ENCODE data around the gene MPV17L2.
"Not testable (repeated sequence)": the region's sequence is repeated elsewhere in the genome, so short reads cannot be mapped to it uniquely, and the experiment has no call there.

Gene MPV17L2

DNA sequence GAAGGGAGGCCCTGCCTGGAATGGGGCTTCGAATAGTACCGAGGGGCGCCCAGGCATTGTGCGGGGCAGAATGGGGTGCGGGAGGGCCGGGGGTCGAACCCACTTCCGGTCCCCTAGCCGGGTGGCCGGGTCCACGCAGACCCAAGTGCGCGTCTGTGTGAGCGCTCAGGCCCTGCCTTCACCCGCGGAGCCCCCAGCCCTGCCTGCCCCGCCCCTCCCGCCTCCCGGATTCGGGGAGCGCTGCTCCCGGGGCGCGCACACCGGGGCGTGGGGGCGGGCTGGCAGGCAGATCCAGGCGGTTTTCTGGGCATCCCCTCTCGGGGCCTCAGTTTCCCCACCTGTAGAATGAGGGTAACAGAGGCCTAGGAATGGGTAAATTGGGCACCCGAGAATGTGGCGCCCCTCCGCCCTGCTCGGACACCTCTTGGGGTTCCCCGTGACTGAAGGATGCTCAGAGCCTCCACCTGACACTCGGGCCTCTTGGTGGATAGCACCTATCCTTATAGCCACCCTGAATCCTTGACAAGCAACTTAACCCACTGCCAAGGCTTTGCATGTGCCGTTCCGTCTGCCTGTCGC is 39.4 kb upstream of the MPV17L2 start:
- Histone ChIP-seq H3K4me1 (ENCODE audit: insufficient read depth, low read length) (peaks cover 3% of the 10 kb centered on the region; the same call in 1 of the 2 replicates), H3K27me3 (ENCODE audit: insufficient read depth, low read length) (no peaks in the 10 kb centered on the region), H3K27ac (ENCODE audit: low read length) (no peak overlapping the region), H3K9ac (ENCODE audit: low read depth, low read length) (peak overlapping the region; percentile 92), H3K4me3 (ENCODE audit: low read length) (peak overlapping the region; percentile 76), H3K9me3 (ENCODE audit: insufficient read depth, low read depth, low read length) (no peaks in the 10 kb centered on the region), H3K36me3 (ENCODE audit: insufficient read depth, low read depth, low read length) (peaks cover 10% of the 10 kb centered on the region; the same call in 1 of the 2 replicates)

DNA sequence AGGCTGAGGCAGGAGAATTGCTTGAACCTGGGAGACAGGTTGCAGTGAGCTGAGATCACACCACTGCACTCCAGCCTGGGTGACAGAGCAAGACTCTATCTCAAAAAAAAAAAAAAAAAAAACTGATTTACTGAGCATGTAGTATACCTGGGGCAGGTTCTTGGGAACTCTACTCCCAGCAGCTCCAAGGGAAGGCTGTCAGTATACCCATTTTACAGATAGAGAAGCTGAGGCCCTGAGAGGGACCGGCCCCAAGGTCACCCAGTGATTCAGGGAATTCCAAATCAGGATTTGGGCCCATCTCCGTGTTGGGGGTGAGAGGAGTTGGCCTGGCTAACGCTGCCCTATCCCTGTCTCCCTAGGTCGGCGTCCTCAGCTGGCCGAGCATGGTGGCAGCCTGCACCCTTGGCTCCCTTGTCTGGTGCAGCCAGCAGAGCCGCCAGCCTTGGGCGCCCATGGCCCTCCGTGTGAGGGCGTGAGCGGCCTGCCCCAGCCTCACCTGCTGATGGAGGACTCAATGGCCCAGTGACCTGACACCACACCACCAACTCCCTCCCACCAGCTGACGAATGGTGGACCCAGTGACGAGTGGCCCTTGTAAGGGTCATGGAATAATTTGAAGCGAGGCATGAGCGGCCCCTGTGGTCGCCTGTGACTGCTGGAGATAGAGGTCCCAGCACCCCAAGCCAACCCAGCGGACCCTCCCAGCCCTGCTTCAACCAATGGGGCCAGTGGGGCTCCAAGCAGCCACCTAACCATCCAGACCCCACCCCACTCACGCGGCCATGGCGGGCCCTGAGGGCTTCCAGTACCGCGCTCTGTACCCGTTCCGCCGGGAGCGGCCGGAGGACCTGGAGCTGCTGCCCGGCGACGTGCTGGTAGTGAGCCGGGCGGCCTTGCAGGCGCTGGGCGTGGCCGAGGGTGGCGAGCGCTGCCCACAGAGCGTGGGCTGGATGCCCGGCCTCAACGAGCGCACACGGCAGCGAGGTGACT is 37.6 kb upstream of the MPV17L2 start:
- peaks cover 10% of the 10 kb centered on the region; the same call in 1 of the 2 replicates for H3K36me3 ChIP-seq (ENCODE audit: insufficient read depth, low read depth, low read length)
- peaks cover 3% of the 10 kb centered on the region; the same call in 1 of the 2 replicates for H3K4me1 ChIP-seq (ENCODE audit: insufficient read depth, low read length)
- no peak overlapping the region for H3K9ac ChIP-seq (ENCODE audit: low read depth, low read length)
- H3K27ac ChIP-seq (ENCODE audit: low read length), result no peak overlapping the region
- H3K4me3 ChIP-seq (ENCODE audit: low read length), result no peak overlapping the region
- no peaks in the 10 kb centered on the region for H3K27me3 ChIP-seq (ENCODE audit: insufficient read depth, low read length)
- no peaks in the 10 kb centered on the region for H3K9me3 ChIP-seq (ENCODE audit: insufficient read depth, low read depth, low read length)

- no peak overlapping the region for H3K27ac ChIP-seq (ENCODE audit: low read length)
These were observed 36.8 kb upstream of the MPV17L2 start for GRCh38 chr19:18156268-18156667.

GRCh38 chr19:18156841-18157464 is 36.1 kb upstream of the MPV17L2 start:
- no peak overlapping the region for H3K27ac ChIP-seq (ENCODE audit: low read length)
- H3K9me3 ChIP-seq (ENCODE audit: insufficient read depth, low read depth, low read length), result no peaks in the 10 kb centered on the region
- peak overlapping the region; percentile 37; the same call in 1 of the 2 replicates for H3K9ac ChIP-seq (ENCODE audit: low read depth, low read length)
- H3K36me3 ChIP-seq (ENCODE audit: insufficient read depth, low read depth, low read length), result peaks cover 15% of the 10 kb centered on the region
- no peak overlapping the region for H3K4me3 ChIP-seq (ENCODE audit: low read length)
- H3K27me3 ChIP-seq (ENCODE audit: insufficient read depth, low read length), result no peaks in the 10 kb centered on the region
- peaks cover 3% of the 10 kb centered on the region; the same call in 1 of the 2 replicates for H3K4me1 ChIP-seq (ENCODE audit: insufficient read depth, low read length)

More at GRCh38 chr19:18156268-18156667, 36.8 kb upstream of the MPV17L2 start:
- Histone ChIP-seq H3K9ac (ENCODE audit: low read depth, low read length) (no peak overlapping the region), H3K36me3 (ENCODE audit: insufficient read depth, low read depth, low read length) (peaks cover 10% of the 10 kb centered on the region; the same call in 1 of the 2 replicates), H3K4me3 (ENCODE audit: low read length) (no peak overlapping the region), H3K9me3 (ENCODE audit: insufficient read depth, low read depth, low read length) (no peaks in the 10 kb centered on the region), H3K4me1 (ENCODE audit: insufficient read depth, low read length) (peaks cover 3% of the 10 kb centered on the region; the same call in 1 of the 2 replicates), H3K27me3 (ENCODE audit: insufficient read depth, low read length) (no peaks in the 10 kb centered on the region)

DNA sequence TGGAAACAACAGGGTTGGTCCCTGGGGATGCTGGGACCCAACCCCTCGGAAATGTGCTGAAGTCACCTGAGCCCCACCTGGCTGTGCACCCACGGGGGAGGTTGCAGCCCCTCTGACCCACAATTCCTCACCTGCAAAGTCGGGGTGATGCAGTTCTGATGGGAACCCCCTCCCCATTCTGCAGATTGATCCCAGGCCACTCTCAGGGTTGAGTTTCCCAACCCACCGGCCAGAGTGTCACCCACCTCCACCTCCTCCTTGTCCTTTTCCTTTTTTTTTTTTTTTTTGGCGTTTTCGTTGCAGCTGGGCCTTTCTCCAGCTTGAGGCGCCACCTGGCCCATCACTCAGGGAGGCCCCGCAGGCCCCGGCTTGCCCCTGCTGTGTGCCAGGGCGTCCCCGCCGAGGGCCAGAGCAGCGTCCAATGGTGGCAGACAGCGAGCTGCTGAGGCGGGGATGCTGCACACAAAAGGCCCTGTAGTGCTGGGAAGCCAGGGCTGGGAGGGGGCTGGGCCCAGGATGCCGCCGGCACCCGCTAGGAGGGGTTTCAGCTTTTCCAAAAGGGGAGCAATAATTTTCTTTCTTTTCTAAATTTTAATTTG is 35.5 kb upstream of the MPV17L2 start:
- Histone ChIP-seq H3K36me3 (ENCODE audit: insufficient read depth, low read depth, low read length) (peaks cover 19% of the 10 kb centered on the region), H3K27ac (ENCODE audit: low read length) (no peak overlapping the region), H3K27me3 (ENCODE audit: insufficient read depth, low read length) (no peaks in the 10 kb centered on the region), H3K9ac (ENCODE audit: low read depth, low read length) (peak overlapping the region; percentile 37; the same call in 1 of the 2 replicates), H3K4me3 (ENCODE audit: low read length) (no peak overlapping the region), H3K4me1 (ENCODE audit: insufficient read depth, low read length) (peaks cover 3% of the 10 kb centered on the region; the same call in 1 of the 2 replicates), H3K9me3 (ENCODE audit: insufficient read depth, low read depth, low read length) (no peaks in the 10 kb centered on the region)

DNA sequence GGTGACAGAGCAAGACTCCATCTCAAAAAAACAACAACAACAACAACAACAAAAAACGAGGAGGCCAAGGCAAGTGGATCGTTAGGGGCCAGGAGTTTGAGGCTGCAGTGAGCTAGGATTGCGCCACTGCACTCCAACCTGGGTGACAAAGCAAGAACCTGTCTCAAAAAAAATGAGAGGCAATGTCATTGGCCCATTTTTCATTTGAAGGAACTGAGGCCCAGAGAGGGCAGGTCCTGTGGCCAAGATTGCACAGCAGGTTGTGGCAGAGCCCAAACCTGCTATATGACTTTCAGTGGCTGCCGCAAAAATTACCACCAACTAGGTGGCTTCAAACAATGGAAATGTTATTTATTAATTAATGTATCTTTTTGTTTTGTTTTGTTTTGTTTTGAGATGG is 34.6 kb upstream of the MPV17L2 start:
- Histone ChIP-seq H3K9me3 (ENCODE audit: insufficient read depth, low read depth, low read length) (no peaks in the 10 kb centered on the region), H3K27me3 (ENCODE audit: insufficient read depth, low read length) (no peaks in the 10 kb centered on the region), H3K4me1 (ENCODE audit: insufficient read depth, low read length) (peaks cover 3% of the 10 kb centered on the region; the same call in 1 of the 2 replicates), H3K36me3 (ENCODE audit: insufficient read depth, low read depth, low read length) (peaks cover 27% of the 10 kb centered on the region), H3K9ac (ENCODE audit: low read depth, low read length) (no peak overlapping the region), H3K4me3 (ENCODE audit: low read length) (no peak overlapping the region), H3K27ac (ENCODE audit: low read length) (no peak overlapping the region)

- not testable (repeated sequence) for H3K27me3 ChIP-seq (ENCODE audit: insufficient read depth, low read length); H3K4me3 ChIP-seq (ENCODE audit: low read length); H3K9me3 ChIP-seq (ENCODE audit: insufficient read depth, low read depth, low read length); H3K27ac ChIP-seq (ENCODE audit: low read length); H3K4me1 ChIP-seq (ENCODE audit: insufficient read depth, low read length); H3K9ac ChIP-seq (ENCODE audit: low read depth, low read length)
- H3K36me3 ChIP-seq (ENCODE audit: insufficient read depth, low read depth, low read length), result peaks cover 31% of the 10 kb centered on the region
These were observed 33.9 kb upstream of the MPV17L2 start for GRCh38 chr19:18159059-18159616.

DNA sequence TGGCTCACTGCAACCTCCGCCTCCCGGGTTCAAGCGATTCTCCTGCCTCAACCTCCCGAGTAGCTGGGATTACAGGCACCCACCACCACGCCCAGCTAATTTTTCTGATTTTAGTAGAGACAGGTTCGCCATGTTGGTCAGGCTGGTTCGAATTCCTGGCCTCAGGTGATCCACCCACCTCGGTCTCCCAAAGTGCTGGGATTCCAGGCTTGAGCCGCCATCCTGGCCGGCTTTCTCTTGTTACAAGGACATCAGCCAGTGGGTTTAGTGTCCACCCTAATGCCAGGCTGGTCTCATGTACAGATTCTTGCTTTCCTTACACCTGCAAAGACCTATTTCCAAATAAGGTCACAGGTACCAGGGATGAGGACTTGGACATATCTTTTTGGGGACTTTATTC is 33.2 kb upstream of the MPV17L2 start:
- Histone ChIP-seq H3K27ac (ENCODE audit: low read length) (no peak overlapping the region), H3K36me3 (ENCODE audit: insufficient read depth, low read depth, low read length) (peaks cover 35% of the 10 kb centered on the region), H3K27me3 (ENCODE audit: insufficient read depth, low read length) (no peaks in the 10 kb centered on the region), H3K4me1 (ENCODE audit: insufficient read depth, low read length) (no peaks in the 10 kb centered on the region), H3K9ac (ENCODE audit: low read depth, low read length) (no peak overlapping the region), H3K4me3 (ENCODE audit: low read length) (no peak overlapping the region), H3K9me3 (ENCODE audit: insufficient read depth, low read depth, low read length) (no peaks in the 10 kb centered on the region)

- Histone ChIP-seq H3K27ac (ENCODE audit: low read length) (no peak overlapping the region), H3K27me3 (ENCODE audit: insufficient read depth, low read length) (no peaks in the 10 kb centered on the region), H3K36me3 (ENCODE audit: insufficient read depth, low read depth, low read length) (peaks cover 37% of the 10 kb centered on the region), H3K9ac (ENCODE audit: low read depth, low read length) (no peak overlapping the region), H3K4me3 (ENCODE audit: low read length) (peak overlapping the region; percentile 18; the same call in 1 of the 2 replicates), H3K9me3 (ENCODE audit: insufficient read depth, low read depth, low read length) (no peaks in the 10 kb centered on the region), H3K4me1 (ENCODE audit: insufficient read depth, low read length) (no peaks in the 10 kb centered on the region)
These were observed 32.5 kb upstream of the MPV17L2 start for GRCh38 chr19:18160493-18160970.

DNA sequence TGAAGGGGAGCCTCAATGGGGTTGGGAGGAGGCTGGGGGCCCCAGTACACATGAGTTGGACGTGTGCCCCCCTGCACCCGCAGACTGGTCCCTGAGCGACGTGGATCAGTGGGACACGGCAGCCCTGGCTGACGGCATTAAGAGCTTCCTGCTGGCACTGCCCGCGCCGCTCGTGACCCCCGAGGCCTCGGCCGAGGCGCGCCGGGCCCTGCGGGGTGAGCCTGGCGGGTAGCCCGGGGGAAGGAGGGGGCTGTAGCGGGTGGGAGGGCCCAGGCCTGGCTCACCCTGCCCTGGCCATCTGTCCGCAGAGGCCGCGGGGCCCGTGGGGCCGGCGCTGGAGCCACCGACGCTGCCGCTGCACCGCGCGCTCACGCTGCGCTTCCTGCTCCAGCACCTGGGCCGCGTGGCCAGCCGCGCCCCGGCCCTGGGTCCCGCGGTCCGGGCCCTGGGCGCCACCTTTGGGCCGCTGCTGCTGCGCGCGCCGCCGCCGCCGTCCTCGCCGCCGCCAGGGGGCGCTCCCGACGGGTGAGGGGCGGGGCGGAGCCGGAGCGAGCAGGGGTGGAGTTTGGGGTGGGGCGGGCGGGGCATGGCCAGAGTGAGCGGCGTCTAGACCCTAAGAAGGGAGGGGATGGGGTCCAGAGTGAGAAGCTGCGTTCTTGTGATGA is 31.9 kb upstream of the MPV17L2 start:
- Histone ChIP-seq H3K9ac (ENCODE audit: low read depth, low read length) (no peak overlapping the region), H3K27ac (ENCODE audit: low read length) (no peak overlapping the region), H3K9me3 (ENCODE audit: insufficient read depth, low read depth, low read length) (no peaks in the 10 kb centered on the region), H3K36me3 (ENCODE audit: insufficient read depth, low read depth, low read length) (peaks cover 41% of the 10 kb centered on the region), H3K27me3 (ENCODE audit: insufficient read depth, low read length) (no peaks in the 10 kb centered on the region), H3K4me3 (ENCODE audit: low read length) (peak overlapping the region; percentile 18; the same call in 1 of the 2 replicates), H3K4me1 (ENCODE audit: insufficient read depth, low read length) (no peaks in the 10 kb centered on the region)
